K562 (cell line): ENCODE measurements around the gene MLH1. TPM values are rescaled to one million over a fixed set of nuclear protein-coding genes. Genes with fewer than 3 reads are reported as not detected.

Experiments used
- CBX8 ChIP-seq: fragments of 200-600 bp; sonication (generic); IDR thresholded peaks from 2 replicates; pipeline ENCODE4 v1.6.1; 2012; ENCODE audit warnings: borderline replicate concordance, mixed run types, low read depth, mild to moderate bottlenecking, moderate library complexity, mixed read lengths, low read length, control low read depth, inconsistent platforms; ENCODE audit not compliant: poor library complexity, severe bottlenecking; ENCODE audit errors: extremely low read depth
- CC2D1A ChIP-seq: fragments of 450-650 bp; IDR thresholded peaks from 2 replicates; pipeline ENCODE4 v1.6.1; 2017; ENCODE audit warnings: mild to moderate bottlenecking
- E2F3 ChIP-seq: fragments of 250-450 bp; sonication (Bioruptor Pico); IDR thresholded peaks from 2 replicates; pipeline ENCODE4 v1.4.0; 2020; ENCODE audit warnings: mild to moderate bottlenecking
- EP400 ChIP-seq: fragments of 450-650 bp; IDR thresholded peaks from 2 replicates; pipeline ENCODE4 v1.6.1; 2017; ENCODE audit warnings: antibody characterized with exemption, mild to moderate bottlenecking, moderate library complexity
- FOXA3 ChIP-seq, 2 experiments: fragments of 450-650 bp in 1 of 2; sonication (generic) in 1 of 2; formaldehyde crosslinking; IDR thresholded peaks in 1 of 2; conservative IDR thresholded peaks in 1 of 2; 2 replicates each; pipeline versions ENCODE4 v1.4.0 to v1.8.0; 2020 to 2022; ENCODE audit warnings: mild to moderate bottlenecking in 2 of 2, missing genetic modification reagents in 1 of 2
- FOXP1 ChIP-seq: sonication (generic); formaldehyde crosslinking; IDR thresholded peaks from 2 replicates; pipeline ENCODE4 v1.8.0; 2022; ENCODE audit warnings: mild to moderate bottlenecking, missing genetic modification reagents
- HMGN3 ChIP-seq: IDR thresholded peaks from 2 replicates; pipeline ENCODE4 v1.6.1; 2011; ENCODE audit warnings: borderline replicate concordance, low read depth, mild to moderate bottlenecking, mixed read lengths, low read length; ENCODE audit not compliant: insufficient read length; ENCODE audit errors: extremely low read depth
- MAZ ChIP-seq, 2 experiments: fragments of 450-650 bp in 1 of 2; sonication (generic) in 1 of 2; formaldehyde crosslinking; IDR thresholded peaks in 1 of 2; conservative IDR thresholded peaks in 1 of 2; 2 replicates each; pipeline versions ENCODE4 v1.4.0 to v1.5.0; 2020; ENCODE audit warnings: mild to moderate bottlenecking in 1 of 2, missing genetic modification reagents in 1 of 2
- NBN ChIP-seq: fragments of 450-650 bp; IDR thresholded peaks from 2 replicates; pipeline ENCODE4 v1.6.1; 2016; ENCODE audit warnings: low read depth, mild to moderate bottlenecking
- NFRKB ChIP-seq: fragments of 450-650 bp; IDR thresholded peaks from 2 replicates; pipeline ENCODE4 v1.6.1; 2016; ENCODE audit warnings: low read depth
- PHF21A ChIP-seq: fragments of 450-650 bp; IDR thresholded peaks from 2 replicates; pipeline ENCODE4 v1.6.1; 2017; ENCODE audit warnings: low read depth, borderline replicate concordance
- PRPF4 ChIP-seq: fragments of 200-400 bp; formaldehyde crosslinking; IDR thresholded peaks from one replicate; pipeline ENCODE4 v1.6.1; 2017; ENCODE audit warnings: low read length, low read depth, mild to moderate bottlenecking; ENCODE audit not compliant: insufficient read depth, poor library complexity, severe bottlenecking
- PTRF ChIP-seq: fragments of 450-650 bp; IDR thresholded peaks from 2 replicates; pipeline ENCODE4 v1.6.1; 2016; ENCODE audit warnings: mild to moderate bottlenecking, missing genetic modification characterization, missing compliant biosample characterization
- SNIP1 ChIP-seq: fragments of 450-650 bp; IDR thresholded peaks from 2 replicates; pipeline ENCODE4 v1.7.1; 2017; ENCODE audit warnings: low read depth, mild to moderate bottlenecking
- TCF7L2 ChIP-seq: fragments of 150-350 bp; IDR thresholded peaks from 2 replicates; pipeline ENCODE4 v1.6.1; 2016; ENCODE audit warnings: low read depth, mild to moderate bottlenecking, low read length, moderate library complexity
- TEAD1 ChIP-seq, 2 experiments: fragments of 450-650 bp in 1 of 2; sonication (generic) in 1 of 2; formaldehyde crosslinking; IDR thresholded peaks; 2 replicates each; pipeline versions ENCODE4 v1.4.0 to v1.8.0; 2020 to 2022; ENCODE audit warnings: mild to moderate bottlenecking in 2 of 2, missing genetic modification reagents in 1 of 2
- TFAM ChIP-seq: fragments of 250-450 bp; sonication (Bioruptor Pico); conservative IDR thresholded peaks from 2 replicates; pipeline ENCODE4 v1.5.0; 2021; ENCODE audit warnings: mild to moderate bottlenecking, moderate library complexity
- ZKSCAN8 ChIP-seq: fragments of 200-800 bp; sonication (Bioruptor generic); IDR thresholded peaks from 2 replicates; pipeline ENCODE4 v1.6.1; 2016; ENCODE audit warnings: missing genetic modification characterization, missing compliant biosample characterization
- ZNF133 ChIP-seq: fragments of 250-450 bp; sonication (Bioruptor Pico); IDR thresholded peaks from 2 replicates; pipeline ENCODE4 v1.4.0; 2020; ENCODE audit warnings: mild to moderate bottlenecking
- ZNF134 ChIP-seq: fragments of 250-450 bp; sonication (Bioruptor Pico); conservative IDR thresholded peaks from 2 replicates; pipeline ENCODE4 v1.4.0; 2020
- ZNF589 ChIP-seq: fragments of 200-800 bp; sonication (Bioruptor generic); IDR thresholded peaks from 2 replicates; pipeline ENCODE4 v1.6.1; 2016; ENCODE audit warnings: low read depth, missing genetic modification characterization, missing compliant biosample characterization
- polyA plus RNA-seq, 8 experiments: library from polyadenylated mRNA; depleted of rRNA in 4 of 8; stranded (reverse) in 5 of 8; unstranded in 3 of 8; fragments of >200 nt; fragmentation: Nextera tagmentation in 2 of 8; fragmentation: Illumina TruSeq in 1 of 8; extraction: Ambion mirVana in 2 of 8; extraction: Trizol in 1 of 8; gene quantifications; 2 replicates each; pipeline versions ENCODE4 v1.2.1 to v1.2.3, GENCODE V29; 2011 to 2014; ENCODE audit warnings: inconsistent platforms in 1 of 8, missing spikeins in 1 of 8
- total RNA-seq, 7 experiments: library from RNA; depleted of rRNA in 6 of 7; stranded (reverse); fragments of >200 nt in 6 of 7; fragmentation: Illumina TruSeq in 2 of 7; extraction: Trizol in 2 of 7; gene quantifications; 2 replicates each; pipeline versions ENCODE4 v1.2.1 to v1.2.3, GENCODE V29; 2011 to 2021; ENCODE audit warnings: low replicate concordance in 1 of 7
- TF ChIP-seq, protein P1 (sequence below): fragments of 450-650 bp; IDR thresholded peaks from 2 replicates; pipeline ENCODE4 v1.6.1; 2014; ENCODE audit warnings: low read depth, mild to moderate bottlenecking, moderate library complexity, borderline replicate concordance
- TF ChIP-seq, protein P2 (sequence below): sonication (generic); formaldehyde crosslinking; IDR thresholded peaks from 2 replicates; pipeline ENCODE4 v1.8.0; 2022; ENCODE audit warnings: missing genetic modification reagents, mild to moderate bottlenecking, moderate library complexity, borderline replicate concordance

Gene MLH1
- total and polyA plus RNA-seq, 9 of the 15 experiments (the other 6 are each of a cell fraction or from before 2014, with no cell fraction given) = 76.4 to 155 (median 117) TPM

DNA sequence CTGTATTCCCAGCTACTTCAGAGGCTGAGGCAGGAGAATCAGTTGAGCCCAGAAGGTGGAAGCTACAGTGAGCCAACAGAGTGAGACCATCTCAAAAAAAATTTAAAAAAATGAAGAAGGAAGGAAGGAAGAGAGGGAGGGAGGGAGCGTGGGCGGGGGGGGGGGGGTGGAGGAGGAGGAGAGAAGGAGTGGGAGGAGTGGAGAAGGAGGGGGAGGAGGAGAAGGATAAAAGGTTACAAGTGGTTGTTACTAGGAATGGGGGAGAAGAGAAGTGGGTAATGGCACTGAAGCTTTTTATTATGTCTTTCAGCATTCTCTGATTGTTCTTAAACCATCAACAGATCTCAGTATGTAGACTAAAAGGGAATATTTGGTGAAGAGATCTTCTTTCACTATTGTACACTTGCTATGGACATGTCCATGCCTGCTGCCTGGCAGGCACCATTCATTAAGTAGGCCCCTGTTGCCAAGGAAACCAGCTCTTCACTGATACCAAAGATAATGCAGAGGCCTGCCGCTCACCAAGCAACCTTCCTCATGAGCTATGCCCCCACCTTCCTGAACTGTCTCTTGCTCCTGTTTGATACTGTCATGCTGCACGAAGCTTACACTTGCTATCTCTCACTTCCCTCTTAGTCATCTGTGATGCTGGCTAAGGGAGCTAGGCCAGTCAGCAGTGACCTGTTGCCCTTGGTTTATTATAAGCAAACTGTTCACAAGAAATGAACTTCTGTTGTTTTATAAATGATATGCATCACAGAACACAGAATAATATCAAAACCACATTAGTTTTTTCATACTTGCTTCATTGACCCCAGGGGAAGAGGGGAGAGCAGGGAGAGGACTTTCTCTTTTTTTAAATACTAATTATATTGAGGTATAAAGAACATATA, 23.5 kb upstream of the MLH1 start (continued):
- TF ChIP-seq, protein P1, sequence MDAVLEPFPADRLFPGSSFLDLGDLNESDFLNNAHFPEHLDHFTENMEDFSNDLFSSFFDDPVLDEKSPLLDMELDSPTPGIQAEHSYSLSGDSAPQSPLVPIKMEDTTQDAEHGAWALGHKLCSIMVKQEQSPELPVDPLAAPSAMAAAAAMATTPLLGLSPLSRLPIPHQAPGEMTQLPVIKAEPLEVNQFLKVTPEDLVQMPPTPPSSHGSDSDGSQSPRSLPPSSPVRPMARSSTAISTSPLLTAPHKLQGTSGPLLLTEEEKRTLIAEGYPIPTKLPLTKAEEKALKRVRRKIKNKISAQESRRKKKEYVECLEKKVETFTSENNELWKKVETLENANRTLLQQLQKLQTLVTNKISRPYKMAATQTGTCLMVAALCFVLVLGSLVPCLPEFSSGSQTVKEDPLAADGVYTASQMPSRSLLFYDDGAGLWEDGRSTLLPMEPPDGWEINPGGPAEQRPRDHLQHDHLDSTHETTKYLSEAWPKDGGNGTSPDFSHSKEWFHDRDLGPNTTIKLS = no peak
- TF ChIP-seq MAZ (CRISPR knock-in tag; conservative IDR thresholded peaks at IDR 0.05 in 1 of 2, IDR thresholded peaks at IDR 0.05 in 1 of 2) (peak; percentile 93 to 100), NBN (peak; percentile 79), TFAM (CRISPR knock-in tag) (no peak), SNIP1 (no peak), CC2D1A (no peak), ZNF589 (peak; percentile 66; the same call in 1 of the 2 replicates), ZNF134 (no peak), CBX8 (no peak), TCF7L2 (no peak), E2F3 (CRISPR knock-in tag) (no peak), NFRKB (no peak), EP400 (peak; percentile 13), FOXA3 (CRISPR knock-in tag; conservative IDR thresholded peaks at IDR 0.05 in 1 of 2, IDR thresholded peaks at IDR 0.05 in 1 of 2) (no peak), ZKSCAN8 (peak; percentile 4; the same call in 1 of the 2 replicates), HMGN3 (peak; percentile 55), PTRF (tag) (no peak), PRPF4 (no peak), FOXP1 (CRISPR knock-in tag) (no peak), ZNF133 (CRISPR knock-in tag) (no peak), TEAD1 (CRISPR knock-in tag; IDR thresholded peaks at IDR 0.05) (0 out of 4 replicates have a peak, but pooled peaks have one; percentile 5 to 23), PHF21A (no peak; the same call in 1 of the 2 replicates)
- TF ChIP-seq, protein P2, sequence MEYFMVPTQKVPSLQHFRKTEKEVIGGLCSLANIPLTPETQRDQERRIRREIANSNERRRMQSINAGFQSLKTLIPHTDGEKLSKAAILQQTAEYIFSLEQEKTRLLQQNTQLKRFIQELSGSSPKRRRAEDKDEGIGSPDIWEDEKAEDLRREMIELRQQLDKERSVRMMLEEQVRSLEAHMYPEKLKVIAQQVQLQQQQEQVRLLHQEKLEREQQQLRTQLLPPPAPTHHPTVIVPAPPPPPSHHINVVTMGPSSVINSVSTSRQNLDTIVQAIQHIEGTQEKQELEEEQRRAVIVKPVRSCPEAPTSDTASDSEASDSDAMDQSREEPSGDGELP (CRISPR knock-in tag) = peak; percentile 79
